HG03378 (cell line): ENCODE measurements around the gene LCLAT1.
"Not testable (repeated sequence)": the region's sequence is repeated elsewhere in the genome, so short reads cannot be mapped to it uniquely, and the experiment has no call there.

ENCODE experiments used
- ATAC-seq: cut with Tn5 transposase; IDR thresholded peaks from one replicate; pipeline ENCODE4 v1.9.1; 2021; ENCODE audit warnings: mild to moderate bottlenecking, moderate library complexity; ENCODE audit not compliant: unreplicated experiment

Gene LCLAT1

DNA sequence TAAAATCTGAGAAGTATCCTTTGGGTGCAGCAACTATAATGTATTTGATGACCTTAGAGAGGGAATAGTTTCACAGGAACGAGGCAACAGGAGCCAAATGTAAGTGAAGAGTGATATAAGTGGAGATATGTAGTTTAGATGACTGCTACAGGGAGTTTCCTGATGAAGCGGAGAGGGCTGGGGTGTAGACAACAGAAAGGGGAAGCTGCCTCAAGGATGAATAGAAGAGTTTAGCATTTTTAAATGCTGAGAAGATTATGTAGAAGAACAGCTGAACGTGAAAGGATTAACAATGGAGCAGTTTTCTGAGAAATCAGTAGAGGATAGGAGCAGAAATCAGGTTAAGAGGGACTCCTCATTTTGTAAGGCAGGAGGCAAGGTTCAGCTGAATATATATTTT is 133.3 kb downstream of the LCLAT1 start:
- no peak for ATAC-seq

DNA sequence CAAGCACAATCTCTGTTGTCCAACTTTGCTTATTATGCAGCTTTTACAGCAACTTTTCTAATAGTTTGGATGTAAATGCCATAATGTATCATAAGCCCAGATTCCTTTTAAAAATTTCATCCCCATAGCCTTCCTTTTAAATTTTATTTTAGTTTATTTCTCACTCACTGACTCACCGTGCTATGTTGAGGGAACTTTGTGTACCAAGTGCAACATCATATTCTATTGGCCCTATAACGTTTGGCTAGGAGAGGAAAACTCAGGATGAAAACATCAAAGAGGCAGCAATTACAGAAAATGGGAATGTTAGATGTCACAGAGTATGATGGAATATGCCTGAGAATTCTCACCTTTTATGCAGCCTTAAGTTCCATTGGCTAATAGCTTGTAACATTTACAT is 135.5 kb downstream of the LCLAT1 start:
- ATAC-seq: no peak

- ATAC-seq: no peak
These were observed 136.2 kb downstream of the LCLAT1 start for GRCh38 chr2:30583204-30583749.

DNA sequence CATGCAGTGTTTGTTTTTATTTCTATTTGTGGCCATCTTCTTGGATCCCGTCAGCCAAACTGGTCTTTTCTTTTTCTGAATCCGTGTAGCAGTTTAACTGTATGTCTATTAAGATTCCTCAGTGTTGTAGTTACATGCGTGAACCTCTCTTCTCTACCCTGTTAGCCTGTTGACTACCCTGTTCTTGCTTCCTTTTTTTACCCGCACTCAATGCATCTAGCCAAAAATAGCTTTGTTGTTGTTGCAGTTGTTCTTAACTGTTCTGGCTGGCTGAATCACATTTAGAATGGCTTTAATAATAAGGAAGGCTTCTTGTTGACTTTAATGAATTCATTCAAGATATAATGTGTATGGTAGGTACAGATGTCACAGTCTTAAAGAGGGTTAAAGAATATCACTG is 137.1 kb downstream of the LCLAT1 start:
- ATAC-seq: no peak

- no peak for ATAC-seq
These were observed 141.9 kb downstream of the LCLAT1 start for GRCh38 chr2:30588994-30589393.

DNA sequence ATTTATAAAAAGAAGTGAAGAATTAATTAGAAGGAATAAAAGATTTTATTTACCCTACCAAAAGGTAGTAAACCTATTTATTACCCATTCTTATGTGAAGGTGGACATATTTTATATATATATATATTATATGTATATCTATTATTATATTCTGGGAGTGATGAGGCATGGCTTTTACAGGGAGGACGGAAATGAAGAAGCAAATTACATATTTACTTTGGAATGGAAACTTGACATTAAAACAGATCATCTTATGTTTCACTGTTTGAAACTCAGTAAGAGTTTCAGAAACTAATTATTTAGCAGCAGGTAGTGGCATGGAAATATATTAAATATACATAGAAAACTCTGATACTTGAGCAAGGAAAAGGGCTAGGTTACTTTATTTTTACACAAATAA is 143.4 kb downstream of the LCLAT1 start:
- ATAC-seq: no peak

DNA sequence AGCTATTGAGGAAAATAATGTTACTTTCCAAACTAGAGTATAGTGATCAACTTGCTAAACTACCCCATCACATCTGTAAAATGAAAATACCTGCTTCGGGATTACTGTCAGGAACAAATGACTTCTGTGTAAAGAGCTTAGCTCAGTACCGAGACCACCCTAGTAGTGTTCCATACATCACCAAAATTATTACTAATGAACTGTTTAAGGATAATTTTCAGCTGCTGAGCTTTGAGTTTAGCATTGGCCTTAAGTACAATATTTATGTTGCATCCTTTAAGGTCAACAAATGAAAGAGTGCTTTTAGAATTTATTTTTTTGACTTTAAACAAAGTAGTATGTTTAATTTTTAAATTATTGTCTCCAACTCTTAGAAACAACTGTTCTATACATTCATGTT is 144.1 kb downstream of the LCLAT1 start:
- no peak for ATAC-seq

DNA sequence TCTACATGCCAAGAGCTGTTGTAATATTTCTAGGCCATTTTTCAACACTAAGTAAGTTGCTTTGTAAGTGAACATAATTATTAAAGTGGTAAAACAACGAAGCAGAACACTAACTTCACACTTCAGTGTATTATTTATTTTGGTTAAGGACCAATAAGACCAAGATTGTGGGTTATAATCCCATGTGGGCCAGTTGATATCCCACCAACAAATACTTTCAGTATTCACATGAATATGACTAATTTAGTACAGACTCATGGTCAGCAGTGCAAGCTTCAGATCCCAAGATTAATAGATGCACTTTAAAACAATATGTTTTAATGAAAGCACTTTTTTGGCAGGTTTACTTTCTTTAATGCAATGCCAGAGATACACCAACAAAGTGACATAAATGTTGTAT is 154.3 kb downstream of the LCLAT1 start:
- ATAC-seq: no peak

DNA sequence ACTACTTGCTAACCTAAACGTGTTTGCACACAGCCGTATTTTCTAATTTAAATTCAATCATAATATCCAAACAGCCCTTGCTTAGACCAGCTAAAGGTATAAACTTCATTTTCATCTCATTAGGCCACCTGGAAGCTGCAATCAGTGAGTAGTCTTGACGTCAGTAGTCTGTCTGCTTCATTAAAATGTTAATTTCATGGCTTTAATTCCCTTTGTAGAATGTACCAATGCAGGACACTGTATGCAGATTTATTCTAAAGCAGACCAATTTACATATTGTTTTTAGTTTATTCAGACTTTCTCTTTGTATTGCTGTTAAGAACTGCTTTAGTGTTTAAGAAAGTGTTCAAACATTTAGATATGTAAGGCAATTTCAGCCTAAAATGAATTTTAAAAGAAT is 158.2 kb downstream of the LCLAT1 start:
- ATAC-seq: no peak

GRCh38 chr2:30608643-30609042 is 161.6 kb downstream of the LCLAT1 start:
- no peak for ATAC-seq

- no peak for ATAC-seq
These were observed 164.5 kb downstream of the LCLAT1 start for GRCh38 chr2:30611583-30611982.

DNA sequence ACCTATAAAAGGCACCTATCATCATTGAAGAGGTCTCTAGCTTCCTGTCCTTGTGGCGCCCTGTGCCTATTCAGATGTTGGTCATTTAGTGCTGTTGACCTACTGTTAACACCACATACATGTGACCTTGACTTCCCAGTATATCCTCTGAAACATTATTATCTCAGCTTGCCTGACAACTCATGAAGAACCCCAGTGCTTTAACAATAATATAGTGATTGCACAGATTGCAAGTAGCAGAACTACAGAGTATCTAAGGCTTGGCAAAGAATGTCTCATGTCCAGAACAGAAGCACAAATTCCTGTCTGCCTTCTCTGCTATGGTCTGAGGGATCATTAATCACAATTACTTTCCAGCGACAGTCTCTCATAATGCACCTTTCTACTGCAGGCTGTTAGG is 165.3 kb downstream of the LCLAT1 start:
- no peak for ATAC-seq

- ATAC-seq: no peak
These were observed 166.0 kb downstream of the LCLAT1 start for GRCh38 chr2:30613001-30613400.

GRCh38 chr2:30614227-30614626 is 167.2 kb downstream of the LCLAT1 start:
- ATAC-seq: not testable (repeated sequence)

- ATAC-seq: no peak
These were observed 168.9 kb downstream of the LCLAT1 start for GRCh38 chr2:30615926-30616325.

DNA sequence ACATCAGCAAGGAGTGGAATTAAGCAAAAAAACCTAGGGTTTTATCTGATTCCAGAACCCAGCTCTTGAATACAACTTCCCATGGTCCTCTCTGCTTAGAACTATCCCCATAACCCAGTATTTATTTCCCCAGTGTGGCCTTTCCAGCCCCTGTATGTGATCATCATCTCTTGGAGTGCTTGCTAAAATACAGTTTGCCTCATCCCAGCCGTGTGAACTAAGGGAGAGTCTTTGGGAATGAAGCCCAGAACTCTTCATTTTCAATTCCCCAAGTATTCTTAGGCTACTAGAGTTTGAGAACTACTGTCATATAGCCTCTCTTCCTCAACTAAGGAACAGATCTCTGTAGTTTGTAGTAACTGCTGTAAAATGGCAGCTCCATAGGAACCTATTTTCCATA is 173.1 kb downstream of the LCLAT1 start:
- ATAC-seq: no peak

DNA sequence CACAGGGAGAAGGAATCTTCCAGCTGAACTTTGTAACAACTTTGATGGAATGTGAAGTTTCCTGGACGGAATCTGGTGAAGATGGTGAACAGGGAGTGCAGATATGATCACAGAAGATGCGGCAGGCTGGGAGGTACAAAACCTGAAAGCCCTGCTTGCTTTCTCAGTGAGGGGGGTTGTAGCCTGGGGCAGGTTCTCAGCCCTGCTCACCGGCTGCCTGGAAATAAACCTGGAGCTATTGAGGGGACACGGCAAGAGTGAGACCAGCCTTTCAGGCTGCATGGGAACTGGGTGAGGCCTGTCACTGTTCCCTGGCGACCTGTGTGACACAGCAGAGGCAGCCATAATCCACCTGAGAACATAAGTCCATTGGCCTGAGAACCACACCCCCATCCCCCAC is 174.8 kb downstream of the LCLAT1 start:
- no peak for ATAC-seq

GRCh38 chr2:30622452-30622851 is 175.4 kb downstream of the LCLAT1 start:
- ATAC-seq: no peak

DNA sequence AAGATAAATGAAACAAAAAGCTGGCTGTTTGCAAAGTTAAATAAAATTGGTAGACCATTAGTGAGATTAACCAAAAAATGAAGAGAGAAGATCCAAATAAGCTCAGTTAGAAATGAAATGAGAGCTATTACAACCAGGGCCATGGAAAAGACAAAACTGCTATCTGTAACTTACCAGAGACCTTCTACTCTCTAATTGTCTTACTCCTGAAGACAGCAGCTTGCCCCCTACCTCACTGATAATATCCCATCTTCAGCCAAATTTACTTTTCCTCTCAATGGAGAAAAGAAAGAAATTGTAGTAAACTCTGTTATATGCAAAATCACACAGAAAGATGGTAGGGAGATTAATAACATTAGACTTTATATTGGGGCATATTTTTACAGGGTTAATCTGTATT is 178.2 kb downstream of the LCLAT1 start:
- ATAC-seq: no peak

DNA sequence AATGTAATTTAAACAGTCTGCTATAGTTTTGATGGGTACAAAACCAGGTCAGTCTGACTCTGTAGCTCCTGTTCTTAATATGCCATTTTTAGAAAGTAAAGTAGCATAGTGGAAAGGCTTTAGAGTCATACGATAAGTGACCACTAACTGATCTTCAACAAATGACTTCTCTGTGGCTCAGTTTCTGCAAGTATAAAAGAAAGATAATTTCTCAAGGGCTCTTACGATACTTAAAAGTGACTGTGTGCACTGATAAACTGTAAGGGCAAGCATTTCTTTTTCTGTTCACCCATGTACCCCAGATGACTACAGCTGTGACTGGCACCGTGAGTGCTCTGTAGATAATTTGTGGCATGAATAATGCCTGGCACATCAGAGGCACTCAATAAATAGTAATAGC is 178.7 kb downstream of the LCLAT1 start:
- no peak for ATAC-seq

GRCh38 chr2:30626397-30626796 is 179.4 kb downstream of the LCLAT1 start:
- ATAC-seq: no peak

- no peak for ATAC-seq
These were observed 180.1 kb downstream of the LCLAT1 start for GRCh38 chr2:30627151-30627550.

DNA sequence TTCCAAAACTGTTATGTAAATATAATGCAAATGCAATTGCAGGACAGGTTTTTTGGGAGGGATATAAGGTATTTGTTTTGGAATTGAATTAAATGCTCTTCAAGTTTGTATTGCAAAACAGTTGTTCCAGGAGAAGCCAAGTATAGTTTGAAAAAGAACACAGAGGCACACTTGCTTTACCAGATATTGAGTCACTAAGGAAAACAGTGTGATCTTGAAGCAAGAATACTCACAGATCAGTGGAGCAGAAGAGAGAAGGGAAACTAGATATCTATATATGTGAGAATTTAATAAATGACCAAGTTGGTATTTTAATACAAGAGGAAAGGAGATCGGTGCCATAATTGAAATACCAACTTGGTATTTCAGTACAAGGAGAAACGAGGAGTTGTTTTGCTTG is 181.3 kb downstream of the LCLAT1 start:
- no peak for ATAC-seq

- ATAC-seq: no peak
These were observed 182.8 kb downstream of the LCLAT1 start for GRCh38 chr2:30629866-30630265.
